Activated CD8-positive, alpha-beta T cell treated with anti-CD3 and anti-CD28 coated beads for 36 hours (primary cell): Measurements from ENCODE around the gene RAB4A. TPM values are rescaled to one million over a fixed set of nuclear protein-coding genes. Genes with fewer than 3 reads are reported as not detected.
"Not testable (repeated sequence)": the region's sequence is repeated elsewhere in the genome, so short reads cannot be mapped to it uniquely, and the experiment has no call there.

ENCODE experiments used
- ATAC-seq: fragments of 200-7000 bp; cut with Tn5 transposase; one replicate; pipeline ENCODE4 v1.10.0; 2021; ENCODE audit warnings: mild to moderate bottlenecking, moderate library complexity
- CTCF ChIA-PET: fragments of 350-600 bp; sonication (Branson Sonifier 250); formaldehyde crosslinking; loops from one replicate; lab custom pipeline; 2021; ENCODE audit warnings: antibody characterized with exemption; lab: Charles Lee
- POLR2A ChIA-PET: fragments of 350-600 bp; sonication (Branson Sonifier 250); formaldehyde crosslinking; loops from one replicate; lab custom pipeline; 2021; ENCODE audit warnings: antibody characterized with exemption; lab: Charles Lee
- DNase-seq: peaks from one replicate; pipeline ENCODE4 v3.0.0-alpha.2; 2020
- H3K27ac Mint-ChIP-seq: one replicate; pipeline ENCODE4 v1.8.0; 2021; ENCODE audit warnings: mild to moderate bottlenecking, mixed read lengths
- H3K27me3 Mint-ChIP-seq: one replicate; pipeline ENCODE4 v1.8.0; 2021; ENCODE audit warnings: mixed read lengths
- H3K36me3 Mint-ChIP-seq: one replicate; pipeline ENCODE4 v1.8.0; 2021; ENCODE audit warnings: low read depth, mixed read lengths
- H3K4me1 Mint-ChIP-seq: one replicate; pipeline ENCODE4 v1.8.0; 2021; ENCODE audit warnings: low read depth, mixed read lengths
- H3K4me3 Mint-ChIP-seq: one replicate; pipeline ENCODE4 v1.8.0; 2021; ENCODE audit warnings: mild to moderate bottlenecking, moderate library complexity, mixed read lengths
- H3K9me3 Mint-ChIP-seq: one replicate; pipeline ENCODE4 v1.8.0; 2021; ENCODE audit warnings: mixed read lengths
- intact Hi-C: fragments of 100-400 bp; cut with micrococcal nuclease; formaldehyde crosslinking; loops from one replicate; pipeline ENCODE4 v1.10.0; 2022
- total RNA-seq, 2 experiments: library from RNA; stranded (reverse); gene quantifications; one replicate each; pipeline ENCODE4 v1.2.3, GENCODE V29; 2021
- TF ChIP-seq, protein P1 (sequence below): fragments of 200-600 bp; IDR thresholded peaks from one replicate; pipeline ENCODE4 v1.8.0; 2022; ENCODE audit warnings: antibody characterized with exemption, mild to moderate bottlenecking

Gene RAB4A
- total RNA-seq, 2 experiments from 2014 or later, result 27.2 to 30.6 TPM

DNA sequence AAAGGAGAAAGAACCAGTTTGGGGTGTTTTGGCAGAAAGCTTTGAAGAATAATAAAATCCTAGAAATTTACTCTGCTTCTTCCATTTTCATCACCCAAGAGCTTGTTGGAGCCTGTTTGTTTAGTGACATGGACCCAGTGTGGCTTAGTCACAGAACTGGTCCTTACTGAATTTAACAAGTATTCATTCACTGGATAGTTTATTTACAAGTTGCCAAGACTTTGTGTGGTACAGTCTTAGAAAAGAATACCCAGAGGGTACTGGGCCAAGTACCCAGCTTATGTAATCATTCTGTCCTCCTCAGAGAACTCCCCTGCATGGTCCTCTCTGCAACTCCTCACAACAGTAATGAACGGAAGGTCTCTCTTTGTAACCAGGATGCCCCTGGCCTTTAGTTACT, 16.4 kb downstream of the RAB4A start:
- CTCF ChIA-PET, result no interaction called here
- Mint-ChIP-seq H3K4me1 (peaks cover 38% of the 10 kb centered on the region), H3K4me3 (no peak overlapping the region), H3K27me3 (no peaks in the 10 kb centered on the region), H3K27ac (no peak overlapping the region), H3K36me3 (peaks cover 27% of the 10 kb centered on the region), H3K9me3 (peaks cover 4% of the 10 kb centered on the region)
- intact Hi-C loops, result no loop called here
- DNase-seq (no peak), ATAC-seq (no peak)
- POLR2A ChIA-PET, result interaction anchor here (0.6 kb wide), 1 partner anchor 44 kb away, joined by 3 read pairs; no protein-coding TSS in a partner anchor
- TF ChIP-seq, protein P1, sequence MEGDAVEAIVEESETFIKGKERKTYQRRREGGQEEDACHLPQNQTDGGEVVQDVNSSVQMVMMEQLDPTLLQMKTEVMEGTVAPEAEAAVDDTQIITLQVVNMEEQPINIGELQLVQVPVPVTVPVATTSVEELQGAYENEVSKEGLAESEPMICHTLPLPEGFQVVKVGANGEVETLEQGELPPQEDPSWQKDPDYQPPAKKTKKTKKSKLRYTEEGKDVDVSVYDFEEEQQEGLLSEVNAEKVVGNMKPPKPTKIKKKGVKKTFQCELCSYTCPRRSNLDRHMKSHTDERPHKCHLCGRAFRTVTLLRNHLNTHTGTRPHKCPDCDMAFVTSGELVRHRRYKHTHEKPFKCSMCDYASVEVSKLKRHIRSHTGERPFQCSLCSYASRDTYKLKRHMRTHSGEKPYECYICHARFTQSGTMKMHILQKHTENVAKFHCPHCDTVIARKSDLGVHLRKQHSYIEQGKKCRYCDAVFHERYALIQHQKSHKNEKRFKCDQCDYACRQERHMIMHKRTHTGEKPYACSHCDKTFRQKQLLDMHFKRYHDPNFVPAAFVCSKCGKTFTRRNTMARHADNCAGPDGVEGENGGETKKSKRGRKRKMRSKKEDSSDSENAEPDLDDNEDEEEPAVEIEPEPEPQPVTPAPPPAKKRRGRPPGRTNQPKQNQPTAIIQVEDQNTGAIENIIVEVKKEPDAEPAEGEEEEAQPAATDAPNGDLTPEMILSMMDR, result no peak

DNA sequence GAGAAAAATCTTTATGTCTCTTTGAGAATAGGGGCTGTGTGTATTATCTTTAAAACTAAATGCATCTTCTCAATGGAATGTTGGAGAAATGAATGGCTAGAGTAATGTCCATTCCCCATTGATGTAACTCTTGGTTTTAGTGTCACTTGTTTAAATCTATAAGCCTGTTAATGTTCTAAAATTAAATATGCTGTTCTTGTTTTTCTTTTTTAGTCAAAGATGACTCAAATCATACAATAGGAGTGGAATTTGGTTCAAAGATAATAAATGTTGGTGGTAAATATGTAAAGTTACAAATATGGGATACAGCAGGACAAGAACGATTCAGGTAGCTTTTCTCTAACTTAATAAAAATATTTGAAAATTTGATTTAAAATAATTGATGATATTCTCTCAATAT, 17.6 kb downstream of the RAB4A start:
- no peaks in the 10 kb centered on the region for H3K27me3 Mint-ChIP-seq
- peaks cover 32% of the 10 kb centered on the region for H3K4me1 Mint-ChIP-seq
- ChIA-PET CTCF (no interaction called here), POLR2A (no interaction called here)
- peaks cover 2% of the 10 kb centered on the region for H3K9me3 Mint-ChIP-seq
- TF ChIP-seq, protein P1, result no peak
- DNase-seq (no peak), ATAC-seq (no peak)
- H3K4me3 Mint-ChIP-seq, result no peak overlapping the region
- H3K27ac Mint-ChIP-seq, result no peak overlapping the region
- peaks cover 24% of the 10 kb centered on the region for H3K36me3 Mint-ChIP-seq
- intact Hi-C loops, result no loop called here

DNA sequence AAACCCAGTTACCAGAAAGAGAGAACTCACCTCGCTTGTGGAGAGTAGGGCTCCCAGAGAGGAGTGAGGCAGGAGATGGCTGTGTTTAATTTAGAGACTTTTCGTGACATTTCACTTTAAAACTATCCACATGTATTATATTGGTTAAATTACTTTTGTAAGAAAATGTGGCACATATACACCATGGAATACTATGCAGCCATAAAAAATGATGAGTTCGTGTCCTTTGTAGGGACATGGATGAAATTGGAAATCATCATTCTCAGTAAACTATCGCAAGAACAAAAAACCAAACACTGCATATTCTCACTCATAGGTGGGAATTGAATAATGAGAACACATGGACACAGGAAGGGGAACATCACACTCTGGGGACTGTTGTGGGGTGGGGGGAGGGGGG, 20.8 kb downstream of the RAB4A start:
- POLR2A ChIA-PET, H3K27ac Mint-ChIP-seq: not testable (repeated sequence)
- peaks cover 28% of the 10 kb centered on the region for H3K36me3 Mint-ChIP-seq

DNA sequence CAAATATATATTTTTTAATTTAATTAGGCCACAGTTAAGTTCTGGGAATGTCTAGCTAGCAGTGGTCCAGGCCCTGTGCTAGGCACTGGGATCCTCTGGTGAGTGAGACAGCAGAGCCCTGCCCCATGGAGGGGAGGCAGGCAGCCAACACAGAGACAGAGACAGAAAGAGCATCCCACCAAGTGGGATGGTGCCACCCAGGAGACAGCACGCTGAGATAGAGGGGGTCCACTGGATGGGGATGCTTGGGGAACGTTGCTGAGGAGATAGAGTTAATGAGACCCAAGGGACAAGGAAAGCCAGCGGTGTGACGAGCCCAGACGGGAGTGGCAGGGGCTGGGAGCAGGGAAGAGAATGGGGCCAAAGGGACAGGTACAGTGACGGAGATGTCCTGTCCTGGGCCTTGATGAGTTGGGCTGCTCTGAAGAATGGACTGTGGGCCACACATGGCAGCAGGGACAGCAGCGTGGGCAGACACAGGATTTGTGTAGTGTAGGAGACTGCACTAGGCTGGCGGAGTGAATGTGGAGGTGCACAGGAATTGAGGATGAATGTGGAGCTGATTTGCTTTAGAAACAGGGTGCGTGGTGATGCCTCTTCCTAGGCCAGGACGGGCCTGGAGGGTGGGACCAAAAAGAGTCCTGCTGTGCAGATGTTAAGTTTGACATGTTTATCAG, 22.8 kb downstream of the RAB4A start:
- intact Hi-C loops, result no loop called here
- no peak for DNase-seq
- Mint-ChIP-seq H3K9me3 (peaks cover 2% of the 10 kb centered on the region), H3K27ac (no peak overlapping the region), H3K27me3 (no peaks in the 10 kb centered on the region), H3K4me3 (no peak overlapping the region), H3K36me3 (peaks cover 22% of the 10 kb centered on the region), H3K4me1 (peaks cover 3% of the 10 kb centered on the region)
- TF ChIP-seq, protein P1, result no peak
- ChIA-PET POLR2A (interaction anchor here (1.4 kb wide), 1 partner anchor 22 kb away, joined by 3 read pairs; no protein-coding TSS in a partner anchor), CTCF (no interaction called here)
- no peak for ATAC-seq

More for the DNA sequence above, 20.8 kb downstream of the RAB4A start:
- H3K9me3 Mint-ChIP-seq, H3K4me3 Mint-ChIP-seq, intact Hi-C loops, ATAC-seq, DNase-seq, H3K27me3 Mint-ChIP-seq: not testable (repeated sequence)
- H3K4me1 Mint-ChIP-seq, result peaks cover 13% of the 10 kb centered on the region
- CTCF ChIA-PET, result interaction anchor here (0.9 kb wide), 1 partner anchor 166 kb away, joined by 3 read pairs; no protein-coding TSS in a partner anchor

DNA sequence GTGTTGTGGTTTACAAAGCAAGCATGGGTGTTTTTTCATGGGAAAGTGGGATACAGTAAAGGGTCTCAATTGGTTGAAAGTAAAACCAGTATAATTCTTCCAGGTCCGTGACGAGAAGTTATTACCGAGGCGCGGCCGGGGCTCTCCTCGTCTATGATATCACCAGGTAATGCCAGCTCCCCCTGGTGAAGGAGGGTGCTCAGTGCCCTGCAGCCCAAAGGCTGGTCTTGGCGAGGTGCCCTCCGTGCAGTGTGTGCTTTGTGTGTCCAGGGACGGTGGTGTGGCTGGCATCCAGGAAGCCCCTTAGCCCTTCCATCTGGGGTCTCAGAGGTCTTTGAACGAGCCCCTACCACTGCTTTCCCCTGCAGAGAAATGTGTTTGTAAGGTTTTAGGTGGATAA, 24.8 kb downstream of the RAB4A start:
- Mint-ChIP-seq H3K4me1 (no peaks in the 10 kb centered on the region), H3K9me3 (peaks cover 2% of the 10 kb centered on the region), H3K27ac (no peak overlapping the region), H3K36me3 (peaks cover 21% of the 10 kb centered on the region), H3K27me3 (no peaks in the 10 kb centered on the region), H3K4me3 (no peak overlapping the region)
- DNase-seq (no peak), ATAC-seq (no peak)
- TF ChIP-seq, protein P1, result no peak
- intact Hi-C loops, result no loop called here
- POLR2A ChIA-PET, result no interaction called here
- CTCF ChIA-PET, result no interaction called here
